PC-3 (cell line): Measurements from ENCODE around the gene ORC6. TPM values are rescaled to one million over a fixed set of nuclear protein-coding genes. Genes with fewer than 3 reads are reported as not detected.

Experiments
- ATAC-seq: fragments of 200-7000 bp; cut with Tn5 transposase; 2 replicates; pipeline ENCODE4 v1.9.1; 2020; ENCODE audit warnings: mild to moderate bottlenecking, moderate library complexity
- BruUV-seq: library from RNA; stranded (reverse); fragments of 400-500 nt; replicated peaks from 2 replicates; lab custom pipeline; 2021; lab: Mats Ljungman, UMichigan
- CTCF ChIA-PET: fragments of 300-600 bp; sonication (Branson Sonifier 250); formaldehyde crosslinking; loops from one replicate; lab custom pipeline; 2022; ENCODE audit warnings: antibody characterized with exemption; lab: Charles Lee
- POLR2A ChIA-PET: fragments of 300-600 bp; sonication (Branson Sonifier 250); formaldehyde crosslinking; loops from one replicate; lab custom pipeline; 2022; ENCODE audit warnings: antibody characterized with exemption; ENCODE audit not compliant: unreplicated experiment; lab: Charles Lee
- DNase-seq: peaks from one replicate; pipeline ENCODE4 v3.0.0-alpha.2; 2015
- H2AFZ ChIP-seq: fragments of 300-600 bp; sonication (generic); 2 replicates; pipeline ENCODE4 v1.6.0; 2016; ENCODE audit warnings: antibody characterized with exemption, low read length
- H3F3A ChIP-seq: fragments of 300-600 bp; sonication (generic); one replicate; pipeline ENCODE4 v1.6.0; 2017; ENCODE audit warnings: antibody characterized with exemption, low read length, control low read depth, mild to moderate bottlenecking; ENCODE audit not compliant: unreplicated experiment
- H3K27ac ChIP-seq: fragments of 300-600 bp; sonication (generic); 2 replicates; pipeline ENCODE4 v1.5.1; 2016; ENCODE audit warnings: mild to moderate bottlenecking, low read length
- H3K27me3 ChIP-seq: fragments of 300-600 bp; sonication (generic); 2 replicates; pipeline ENCODE4 v1.6.1; 2016; ENCODE audit warnings: low read length, mixed read lengths
- H3K36me3 ChIP-seq: fragments of 300-600 bp; sonication (generic); 2 replicates; pipeline ENCODE4 v1.6.1; 2016; ENCODE audit warnings: low read depth, mixed run types, low read length, mixed read lengths
- H3K4me1 ChIP-seq: fragments of 300-600 bp; sonication (generic); 2 replicates; pipeline ENCODE4 v1.5.1; 2016; ENCODE audit warnings: low read length; ENCODE audit not compliant: insufficient read depth
- H3K4me2 ChIP-seq: fragments of 300-600 bp; sonication (generic); 2 replicates; pipeline ENCODE4 v1.6.0; 2016; ENCODE audit warnings: low read length
- H3K4me3 ChIP-seq: fragments of 300-600 bp; sonication (generic); 2 replicates; pipeline ENCODE4 v1.5.1; 2016; ENCODE audit warnings: mild to moderate bottlenecking, low read length, mixed read lengths
- H3K79me2 ChIP-seq: fragments of 300-600 bp; sonication (generic); 2 replicates; pipeline ENCODE4 v1.6.1; 2017; ENCODE audit warnings: low read length, mixed read lengths
- H3K9ac ChIP-seq: fragments of 300-600 bp; sonication (generic); 2 replicates; pipeline ENCODE4 v1.6.0; 2016; ENCODE audit warnings: mild to moderate bottlenecking, low read length
- H3K9me2 ChIP-seq: fragments of 300-600 bp; sonication (generic); replicated peaks from 2 replicates; pipeline ENCODE4 v1.6.1; 2016; ENCODE audit warnings: mixed run types, low read length, mixed read lengths
- H3K9me3 ChIP-seq: fragments of 300-600 bp; sonication (generic); 2 replicates; pipeline ENCODE4 v1.6.1; 2016; ENCODE audit warnings: low read length, mixed read lengths
- H4K20me1 ChIP-seq: fragments of 300-600 bp; sonication (generic); 2 replicates; pipeline ENCODE4 v1.6.1; 2016; ENCODE audit warnings: low read length, mixed read lengths
- CTCF ChIP-seq: fragments of 300-600 bp; sonication (generic); conservative IDR thresholded peaks from 2 replicates; pipeline ENCODE4 v1.5.1; 2017; ENCODE audit warnings: antibody characterized with exemption, low read depth, mild to moderate bottlenecking, low read length
- EZH2 ChIP-seq: fragments of 300-600 bp; sonication (generic); IDR thresholded peaks from one replicate; pipeline ENCODE4 v1.6.1; 2017; ENCODE audit warnings: antibody characterized with exemption, mild to moderate bottlenecking, low read length; ENCODE audit not compliant: unreplicated experiment
- EZH2phosphoT487 ChIP-seq: fragments of 300-600 bp; sonication (generic); IDR thresholded peaks from 2 replicates; pipeline ENCODE4 v1.6.1; 2018; ENCODE audit warnings: mild to moderate bottlenecking, antibody characterized with exemption, low read length, borderline replicate concordance
- intact Hi-C: fragments of 100-400 bp; cut with micrococcal nuclease; formaldehyde crosslinking; loops from 2 replicates; pipeline ENCODE4 v1.9.0; 2023
- total RNA-seq: library from RNA; depleted of rRNA; stranded (reverse); fragments of >200 nt; gene quantifications from 2 replicates; pipeline ENCODE4 v1.2.3, GENCODE V29; 2014

The ORC6 gene
- total RNA-seq, 1 experiment from 2014 or later, result 27.7 TPM

GRCh38 chr16:46715769-46716305 is 26.4 kb downstream of the ORC6 start:
- Histone ChIP-seq H3K4me3 (no peak overlapping the region), H3K9ac (no peak overlapping the region), H3F3A (no peaks in the 10 kb centered on the region), H4K20me1 (no peaks in the 10 kb centered on the region), H3K4me2 (no peak overlapping the region), H3K4me1 (no peaks in the 10 kb centered on the region), H2AFZ (no peak overlapping the region), H3K27me3 (no peaks in the 10 kb centered on the region), H3K27ac (no peak overlapping the region), H3K9me2 (no peaks in the 10 kb centered on the region), H3K79me2 (no peaks in the 10 kb centered on the region), H3K9me3 (no peaks in the 10 kb centered on the region), H3K36me3 (no peaks in the 10 kb centered on the region)
- intact Hi-C loops, result no loop called here
- POLR2A ChIA-PET, result no interaction called here
- CTCF ChIA-PET, result no interaction called here
- TF ChIP-seq CTCF (no peak), EZH2 (no peak), EZH2phosphoT487 (no peak)
- no TSS peak for BruUV-seq
- DNase-seq (no peak), ATAC-seq (no peak)

GRCh38 chr16:46717692-46718091 is 28.2 kb downstream of the ORC6 start:
- ChIA-PET CTCF (no interaction called here), POLR2A (interaction anchor here (0.5 kb wide), 1 partner anchor 161 kb away, joined by 3 read pairs; no protein-coding TSS in a partner anchor)
- Histone ChIP-seq H3K36me3 (no peaks in the 10 kb centered on the region), H3F3A (no peaks in the 10 kb centered on the region), H3K4me3 (no peak overlapping the region), H3K4me2 (no peak overlapping the region), H4K20me1 (no peaks in the 10 kb centered on the region), H3K9me2 (no peaks in the 10 kb centered on the region), H3K4me1 (no peaks in the 10 kb centered on the region), H3K9ac (no peak overlapping the region), H3K27me3 (no peaks in the 10 kb centered on the region), H3K27ac (no peak overlapping the region), H3K9me3 (no peaks in the 10 kb centered on the region), H3K79me2 (no peaks in the 10 kb centered on the region), H2AFZ (no peak overlapping the region)
- intact Hi-C loops, result no loop called here
- ATAC-seq (no peak), DNase-seq (no peak)
- BruUV-seq, result no TSS peak
- TF ChIP-seq EZH2 (no peak), EZH2phosphoT487 (no peak), CTCF (no peak)

GRCh38 chr16:46718214-46718613 is 28.8 kb downstream of the ORC6 start:
- no peak for DNase-seq
- CTCF ChIA-PET, result no interaction called here
- intact Hi-C loops, result no loop called here

More at GRCh38 chr16:46718214-46718613, 28.8 kb downstream of the ORC6 start:
- TF ChIP-seq EZH2 (no peak), CTCF (no peak), EZH2phosphoT487 (no peak)
- H2AFZ ChIP-seq, result no peak overlapping the region
- H3K4me3 ChIP-seq, result no peak overlapping the region
- H3K9ac ChIP-seq, result no peak overlapping the region
- no peaks in the 10 kb centered on the region for H3K27me3 ChIP-seq
- no TSS peak for BruUV-seq
- POLR2A ChIA-PET, result interaction anchor here (0.5 kb wide), 1 partner anchor 161 kb away, joined by 3 read pairs; no protein-coding TSS in a partner anchor
- no peaks in the 10 kb centered on the region for H4K20me1 ChIP-seq
- no peak overlapping the region for H3K27ac ChIP-seq
- H3K9me3 ChIP-seq, result no peaks in the 10 kb centered on the region
- H3K79me2 ChIP-seq, result no peaks in the 10 kb centered on the region
- no peaks in the 10 kb centered on the region for H3K36me3 ChIP-seq
- H3F3A ChIP-seq, result no peaks in the 10 kb centered on the region
- H3K4me2 ChIP-seq, result no peak overlapping the region
- no peaks in the 10 kb centered on the region for H3K4me1 ChIP-seq
- no peak for ATAC-seq
- H3K9me2 ChIP-seq, result no peaks in the 10 kb centered on the region
